HK-2 (cell line): Measurements from ENCODE around the gene WNK1.

Source experiments
- DNase-seq: peaks from one replicate; pipeline ENCODE4 v3.0.0-alpha.2; 2018; ENCODE audit not compliant: unreplicated experiment

Gene WNK1

DNA sequence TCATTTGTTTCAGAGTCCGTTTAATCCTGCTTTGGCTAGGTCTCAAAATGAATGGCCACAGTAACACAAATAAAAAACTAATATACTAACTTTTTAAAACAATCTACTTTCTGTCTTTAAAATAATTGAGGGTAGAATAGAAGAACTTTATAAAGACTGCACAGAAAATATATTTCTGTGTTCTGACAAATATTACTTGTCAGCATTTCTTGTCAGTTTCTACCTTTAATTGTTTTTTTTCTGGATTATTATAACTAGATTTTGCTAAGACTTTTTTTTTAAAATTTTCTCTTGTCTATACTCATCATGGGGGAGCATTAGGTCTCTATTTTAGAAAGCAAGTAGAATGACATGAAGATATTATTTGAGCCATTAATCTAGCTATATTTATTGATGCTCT lies 110.9 kb downstream of the WNK1 start:
- DNase-seq = no peak

DNA sequence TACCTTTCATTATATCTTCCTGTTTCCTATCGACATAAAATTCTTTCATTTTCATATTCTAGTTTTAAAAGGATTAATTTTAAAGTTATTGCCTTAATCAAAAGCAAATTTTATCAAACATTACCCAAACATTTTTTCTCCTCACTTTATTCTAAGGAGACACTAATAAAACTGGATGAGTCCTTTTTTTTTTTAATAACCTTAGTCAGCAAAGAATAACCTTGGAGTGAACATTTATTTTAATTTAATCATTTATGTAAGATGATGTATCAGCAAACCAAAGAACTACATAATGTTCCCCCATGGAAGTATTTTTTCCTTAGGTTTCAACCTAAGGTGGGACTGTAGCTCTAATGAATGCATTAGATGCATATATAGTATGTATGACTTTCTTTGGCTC lies 113.2 kb downstream of the WNK1 start:
- DNase-seq = no peak

- DNase-seq = no peak
Measured at GRCh38 chr12:867905-868304, 115.5 kb downstream of the WNK1 start.

DNA sequence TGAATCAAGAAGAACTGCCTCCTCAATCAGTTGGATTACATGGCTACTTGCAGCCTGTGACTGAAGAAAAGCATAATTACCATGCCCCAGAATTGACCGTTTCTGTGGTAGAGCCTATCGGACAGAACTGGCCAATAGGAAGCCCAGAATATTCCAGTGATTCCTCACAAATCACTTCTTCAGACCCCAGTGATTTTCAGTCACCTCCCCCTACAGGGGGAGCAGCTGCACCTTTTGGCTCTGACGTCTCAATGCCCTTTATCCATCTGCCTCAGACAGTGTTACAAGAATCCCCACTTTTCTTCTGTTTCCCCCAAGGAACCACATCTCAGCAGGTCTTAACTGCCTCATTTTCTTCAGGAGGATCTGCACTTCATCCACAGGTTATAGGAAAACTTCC lies 116.3 kb downstream of the WNK1 start:
- no peak for DNase-seq

DNA sequence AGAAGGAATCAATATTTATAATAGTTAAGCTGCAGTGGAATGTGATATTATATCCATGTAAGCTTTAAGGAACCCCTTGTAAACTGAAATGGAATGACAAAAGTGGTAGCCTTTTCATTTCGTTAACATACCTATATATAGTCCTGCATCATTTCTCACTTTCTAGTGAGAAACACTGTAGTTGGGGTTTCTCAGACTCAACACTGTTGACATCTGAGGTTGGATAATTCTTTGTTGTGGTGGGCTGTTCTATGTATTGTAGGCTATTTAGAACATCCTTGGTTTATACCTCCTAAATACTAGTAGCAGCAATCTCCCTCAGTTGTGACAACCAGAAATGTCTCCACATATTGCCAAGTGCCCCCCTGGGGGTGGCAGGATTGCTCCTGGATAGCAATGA lies 118.0 kb downstream of the WNK1 start:
- DNase-seq = no peak

- DNase-seq = no peak
Measured at GRCh38 chr12:873954-874353, 121.6 kb downstream of the WNK1 start.

GRCh38 chr12:879641-880040 lies 127.3 kb downstream of the WNK1 start:
- DNase-seq = no peak

DNA sequence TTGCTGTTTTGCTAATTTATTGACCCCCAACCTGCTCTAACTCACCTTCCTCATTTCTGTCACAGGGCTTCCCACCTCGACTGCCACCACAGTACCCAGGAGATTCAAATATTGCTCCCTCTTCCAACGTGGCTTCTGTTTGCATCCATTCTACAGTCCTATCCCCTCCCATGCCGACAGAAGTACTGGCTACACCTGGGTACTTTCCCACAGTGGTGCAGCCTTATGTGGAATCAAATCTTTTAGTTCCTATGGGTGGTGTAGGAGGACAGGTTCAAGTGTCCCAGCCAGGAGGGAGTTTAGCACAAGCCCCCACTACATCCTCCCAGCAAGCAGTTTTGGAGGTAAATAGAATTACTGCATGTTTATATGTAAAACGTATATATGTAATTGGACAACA lies 128.3 kb downstream of the WNK1 start:
- DNase-seq = no peak

GRCh38 chr12:884746-885414 lies 132.5 kb downstream of the WNK1 start:
- no peak for DNase-seq

- DNase-seq = no peak
Measured at GRCh38 chr12:885701-886100, 133.3 kb downstream of the WNK1 start.

GRCh38 chr12:886206-886605 lies 133.8 kb downstream of the WNK1 start:
- no peak for DNase-seq

- no peak for DNase-seq
Measured at GRCh38 chr12:894226-894625, 141.8 kb downstream of the WNK1 start.

DNA sequence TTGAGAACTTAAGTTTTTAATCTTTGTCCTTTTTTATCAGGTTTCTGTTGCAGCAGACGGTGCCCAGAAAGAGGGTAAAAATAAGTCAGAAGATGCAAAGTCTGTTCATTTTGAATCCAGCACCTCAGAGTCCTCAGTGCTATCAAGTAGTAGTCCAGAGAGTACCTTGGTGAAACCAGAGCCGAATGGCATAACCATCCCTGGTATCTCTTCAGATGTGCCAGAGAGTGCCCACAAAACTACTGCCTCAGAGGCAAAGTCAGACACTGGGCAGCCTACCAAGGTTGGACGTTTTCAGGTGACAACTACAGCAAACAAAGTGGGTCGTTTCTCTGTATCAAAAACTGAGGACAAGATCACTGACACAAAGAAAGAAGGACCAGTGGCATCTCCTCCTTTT lies 143.7 kb downstream of the WNK1 start:
- no peak for DNase-seq

DNA sequence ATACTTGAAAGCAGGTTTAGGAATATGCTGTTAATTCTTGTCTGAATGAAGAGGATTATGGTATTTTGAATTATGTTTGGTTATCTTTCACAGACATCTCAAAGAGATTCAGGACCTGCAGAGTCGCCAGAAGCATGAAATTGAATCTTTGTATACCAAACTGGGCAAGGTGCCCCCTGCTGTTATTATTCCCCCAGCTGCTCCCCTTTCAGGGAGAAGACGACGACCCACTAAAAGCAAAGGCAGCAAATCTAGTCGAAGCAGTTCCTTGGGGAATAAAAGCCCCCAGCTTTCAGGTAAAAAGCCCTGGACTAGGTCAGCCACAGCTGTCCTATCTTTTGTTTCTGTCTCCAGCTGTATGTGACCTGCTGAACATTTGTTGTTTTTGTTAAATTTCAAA lies 145.0 kb downstream of the WNK1 start:
- DNase-seq = no peak

DNA sequence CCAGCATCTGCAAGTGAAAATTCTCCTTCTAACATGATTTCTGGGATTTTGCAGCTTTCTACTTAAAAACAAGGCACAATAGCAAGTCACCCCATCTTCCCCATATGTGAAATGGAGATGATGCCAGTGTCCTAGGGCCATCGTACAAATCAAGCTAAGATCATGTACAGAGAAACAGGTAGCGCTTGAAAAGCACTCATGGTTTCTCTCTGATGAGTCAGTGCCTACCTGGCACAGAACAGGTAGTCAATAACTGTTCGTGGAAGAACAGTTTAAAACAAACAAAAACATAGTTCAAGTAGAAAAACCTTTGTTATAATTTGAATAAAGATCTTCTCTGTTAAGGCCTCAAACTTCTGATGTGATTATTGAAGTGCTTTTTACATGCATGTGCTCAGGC lies 150.2 kb downstream of the WNK1 start:
- no peak for DNase-seq

- DNase-seq = no peak
Measured at GRCh38 chr12:903055-903454, 150.7 kb downstream of the WNK1 start.

GRCh38 chr12:904010-904414 lies 151.6 kb downstream of the WNK1 start:
- DNase-seq = no peak

- DNase-seq = no peak
Measured at GRCh38 chr12:905261-906031, 153.1 kb downstream of the WNK1 start.

- no peak for DNase-seq
Measured at GRCh38 chr12:906062-906585, 153.7 kb downstream of the WNK1 start.

- no peak for DNase-seq
Measured at GRCh38 chr12:907413-908185, 155.2 kb downstream of the WNK1 start.

- no peak for DNase-seq
Measured at GRCh38 chr12:909861-910260, 157.5 kb downstream of the WNK1 start.

- no peak for DNase-seq
Measured at GRCh38 chr12:910416-910815, 158.0 kb downstream of the WNK1 start.
